GM19463 (cell line): ENCODE results near the gene FKRP.

Experiments used
- ATAC-seq: cut with Tn5 transposase; IDR thresholded peaks from one replicate; pipeline ENCODE4 v1.9.1; 2021; ENCODE audit warnings: mild to moderate bottlenecking, moderate library complexity; ENCODE audit not compliant: unreplicated experiment

The FKRP gene

GRCh38 chr19:46731007-46731501 is 14.8 kb upstream of the FKRP start:
- ATAC-seq: no peak

GRCh38 chr19:46731584-46731983 is 14.3 kb upstream of the FKRP start:
- ATAC-seq: no peak

GRCh38 chr19:46732172-46732938 is 13.5 kb upstream of the FKRP start:
- ATAC-seq: no peak

GRCh38 chr19:46732966-46733689 is 12.7 kb upstream of the FKRP start:
- no peak for ATAC-seq

- ATAC-seq: no peak
Observed at GRCh38 chr19:46733690-46734292, 12.1 kb upstream of the FKRP start.

GRCh38 chr19:46736531-46737297 is 9.1 kb upstream of the FKRP start:
- ATAC-seq: no peak

GRCh38 chr19:46737298-46737654 is 8.6 kb upstream of the FKRP start:
- ATAC-seq: no peak

- no peak for ATAC-seq
Observed at GRCh38 chr19:46737761-46738171, 8.1 kb upstream of the FKRP start.

- ATAC-seq: no peak
Observed at GRCh38 chr19:46739290-46739771, 6.5 kb upstream of the FKRP start.

GRCh38 chr19:46741447-46741846 is 4.4 kb upstream of the FKRP start:
- ATAC-seq: no peak

- no peak for ATAC-seq
Observed at GRCh38 chr19:46742926-46743480, 2.9 kb upstream of the FKRP start.

- no peak for ATAC-seq
Observed at GRCh38 chr19:46744005-46744691, 1.7 kb upstream of the FKRP start.

GRCh38 chr19:46745030-46745429 is 827 bp upstream of the FKRP start:
- ATAC-seq: no peak

- ATAC-seq: peak; percentile 61
Observed at GRCh38 chr19:46746281-46747057, 612 bp downstream of the FKRP start, which contains the start of gene STRN4. STRN4 (minus strand) TSS chr19:46746450; CDS start chr19:46746430, 20 bp downstream.

GRCh38 chr19:46748325-46749109 is 2.7 kb downstream of the FKRP start:
- ATAC-seq: no peak

- no peak for ATAC-seq
Observed at GRCh38 chr19:46753420-46754155, 7.7 kb downstream of the FKRP start.

- ATAC-seq: no peak
Observed at GRCh38 chr19:46755077-46755852, 9.4 kb downstream of the FKRP start.
